A673 (cell line): Measurements from ENCODE around the gene TMEM109.

Source experiments
- EZH2 ChIP-seq: fragments of 200-600 bp; sonication (generic); IDR thresholded peaks from 2 replicates; pipeline ENCODE4 v1.6.1; 2017; ENCODE audit warnings: borderline replicate concordance, low read depth, mild to moderate bottlenecking, mixed read lengths, antibody characterized with exemption, low read length; ENCODE audit not compliant: poor library complexity, severe bottlenecking
- TF ChIP-seq, protein P1 (sequence below): fragments of 300-800, 200-600 bp; sonication (generic); conservative IDR thresholded peaks from 2 replicates; pipeline ENCODE4 v1.5.1; 2017; ENCODE audit warnings: low read depth, mild to moderate bottlenecking, antibody characterized with exemption, low read length, moderate library complexity, mixed read lengths

GRCh38 chr11:60931917-60932316 is 18.0 kb downstream of the TMEM109 start:
- TF ChIP-seq, protein P1, sequence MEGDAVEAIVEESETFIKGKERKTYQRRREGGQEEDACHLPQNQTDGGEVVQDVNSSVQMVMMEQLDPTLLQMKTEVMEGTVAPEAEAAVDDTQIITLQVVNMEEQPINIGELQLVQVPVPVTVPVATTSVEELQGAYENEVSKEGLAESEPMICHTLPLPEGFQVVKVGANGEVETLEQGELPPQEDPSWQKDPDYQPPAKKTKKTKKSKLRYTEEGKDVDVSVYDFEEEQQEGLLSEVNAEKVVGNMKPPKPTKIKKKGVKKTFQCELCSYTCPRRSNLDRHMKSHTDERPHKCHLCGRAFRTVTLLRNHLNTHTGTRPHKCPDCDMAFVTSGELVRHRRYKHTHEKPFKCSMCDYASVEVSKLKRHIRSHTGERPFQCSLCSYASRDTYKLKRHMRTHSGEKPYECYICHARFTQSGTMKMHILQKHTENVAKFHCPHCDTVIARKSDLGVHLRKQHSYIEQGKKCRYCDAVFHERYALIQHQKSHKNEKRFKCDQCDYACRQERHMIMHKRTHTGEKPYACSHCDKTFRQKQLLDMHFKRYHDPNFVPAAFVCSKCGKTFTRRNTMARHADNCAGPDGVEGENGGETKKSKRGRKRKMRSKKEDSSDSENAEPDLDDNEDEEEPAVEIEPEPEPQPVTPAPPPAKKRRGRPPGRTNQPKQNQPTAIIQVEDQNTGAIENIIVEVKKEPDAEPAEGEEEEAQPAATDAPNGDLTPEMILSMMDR, result no peak
- no peak for TF ChIP-seq EZH2
